Measurements from ENCODE around the gene SLC17A1. TPM values are rescaled to one million over a fixed set of nuclear protein-coding genes. Genes with fewer than 3 reads are reported as not detected.

Gene SLC17A1
- total and polyA plus RNA-seq, 2 of the 4 experiments (the other 2 are of a cell fraction), result not detected

- no peak overlapping the region for H2BK5ac ChIP-seq (ENCODE audit: low read depth, low read length, poor library complexity, severe bottlenecking)
- no peak overlapping the region for H3K4ac ChIP-seq (ENCODE audit: low read depth, low read length)
- no TSS peak for BruUV-seq (replicated peaks)
- dilution Hi-C loops (cut with HindIII; ENCODE audit: low sequenced_read_pairs, unreplicated experiment) (no loop called here), in situ Hi-C loops (cut with MboI; ENCODE audit: low sequenced_read_pairs) (no loop called here), intact Hi-C loops (cut with micrococcal nuclease) (no loop called here)
- H3K56ac ChIP-seq (ENCODE audit: extremely low read depth, insufficient read depth, low read length), result no peak overlapping the region
- H2BK15ac ChIP-seq (ENCODE audit: low read depth, low read length), result no peak overlapping the region
- no peak overlapping the region for H2AK5ac ChIP-seq (ENCODE audit: low read depth, low read length)
- no peak overlapping the region for H3K14ac ChIP-seq (replicated peaks; ENCODE audit: low read depth, low read length)
- TF ChIP-seq BHLHE40 (IDR thresholded peaks at IDR 0.05; ENCODE audit: low read depth, low read length) (no peak), CEBPB (IDR thresholded peaks at IDR 0.05; ENCODE audit: low read depth, low read length) (no peak), CHD1 (IDR thresholded peaks at IDR 0.05; ENCODE audit: low read depth, low read length) (no peak), SMC3 (IDR thresholded peaks at IDR 0.05; ENCODE audit: low read depth, low read length) (no peak), MAZ (IDR thresholded peaks at IDR 0.05; ENCODE audit: borderline replicate concordance, low read depth, low read length) (no peak), RFX5 (IDR thresholded peaks at IDR 0.05; ENCODE audit: low read depth, low read length) (no peak), NFE2L2 (IDR thresholded peaks at IDR 0.05; ENCODE audit: low read depth, low read length) (no peak), MAFK (IDR thresholded peaks at IDR 0.05; ENCODE audit: low read depth, low read length) (no peak), MXI1 (IDR thresholded peaks at IDR 0.05; ENCODE audit: borderline replicate concordance, low read depth, low read length) (no peak), CTCF (conservative IDR thresholded peaks at IDR 0.05; ENCODE audit: low read depth, low read length) (no peak), POLR2A (IDR thresholded peaks at IDR 0.05; ENCODE audit: low read depth, low read length) (no peak)
- TF ChIP-seq, protein P1, sequence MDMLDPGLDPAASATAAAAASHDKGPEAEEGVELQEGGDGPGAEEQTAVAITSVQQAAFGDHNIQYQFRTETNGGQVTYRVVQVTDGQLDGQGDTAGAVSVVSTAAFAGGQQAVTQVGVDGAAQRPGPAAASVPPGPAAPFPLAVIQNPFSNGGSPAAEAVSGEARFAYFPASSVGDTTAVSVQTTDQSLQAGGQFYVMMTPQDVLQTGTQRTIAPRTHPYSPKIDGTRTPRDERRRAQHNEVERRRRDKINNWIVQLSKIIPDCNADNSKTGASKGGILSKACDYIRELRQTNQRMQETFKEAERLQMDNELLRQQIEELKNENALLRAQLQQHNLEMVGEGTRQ (IDR thresholded peaks at IDR 0.05; ENCODE audit: low read depth, low read length), result no peak
- TF ChIP-seq, protein P2, sequence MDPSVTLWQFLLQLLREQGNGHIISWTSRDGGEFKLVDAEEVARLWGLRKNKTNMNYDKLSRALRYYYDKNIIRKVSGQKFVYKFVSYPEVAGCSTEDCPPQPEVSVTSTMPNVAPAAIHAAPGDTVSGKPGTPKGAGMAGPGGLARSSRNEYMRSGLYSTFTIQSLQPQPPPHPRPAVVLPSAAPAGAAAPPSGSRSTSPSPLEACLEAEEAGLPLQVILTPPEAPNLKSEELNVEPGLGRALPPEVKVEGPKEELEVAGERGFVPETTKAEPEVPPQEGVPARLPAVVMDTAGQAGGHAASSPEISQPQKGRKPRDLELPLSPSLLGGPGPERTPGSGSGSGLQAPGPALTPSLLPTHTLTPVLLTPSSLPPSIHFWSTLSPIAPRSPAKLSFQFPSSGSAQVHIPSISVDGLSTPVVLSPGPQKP (IDR thresholded peaks at IDR 0.05; ENCODE audit: borderline replicate concordance, low read depth, low read length), result no peak
- H4K20me1 ChIP-seq (ENCODE audit: insufficient read depth, low read length), result no peaks in the 10 kb centered on the region
- no peaks in the 10 kb centered on the region for H3K27me3 ChIP-seq (ENCODE audit: control insufficient read depth, insufficient read depth, low read length)
- H4K8ac ChIP-seq (ENCODE audit: low read depth in 2 of 2, low read length in 2 of 2), result no peak overlapping the region
- ChIA-PET POLR2A (ENCODE audit: unreplicated experiment) (no interaction called here), CTCF (no interaction called here)
- no peaks in the 10 kb centered on the region for H3K9me3 ChIP-seq (ENCODE audit: control insufficient read depth, insufficient read depth, low read length)
- H3K4me2 ChIP-seq (ENCODE audit: low read depth, low read length), result no peak overlapping the region
- no peak overlapping the region for H2BK20ac ChIP-seq (ENCODE audit: low read depth, low read length)
- no peak overlapping the region for H2BK120ac ChIP-seq (ENCODE audit: low read depth, low read length)
- no peaks in the 10 kb centered on the region for H3K79me1 ChIP-seq (ENCODE audit: low read depth in 1 of 2, low read length in 2 of 2)
- H3K4me1 ChIP-seq (ENCODE audit: control insufficient read depth, insufficient read depth, low read length), result no peaks in the 10 kb centered on the region
- no peak overlapping the region for H3K9ac ChIP-seq (ENCODE audit: low read depth, low read length)
- no peak for ATAC-seq (ENCODE audit: low read depth)
- no peak overlapping the region for H3K27ac ChIP-seq (ENCODE audit: insufficient read depth, low read length)
- WGBS, 2 experiments (ENCODE audit: extremely low coverage in 2 of 2, insufficient read length in 1 of 2), result no CpG with 5 or more reads among the region's 2 CpGs
- H4K91ac ChIP-seq (ENCODE audit: insufficient read depth, low read depth, low read length), result no peak overlapping the region
- no peak for DNase-seq
- H2AFZ ChIP-seq (replicated peaks; ENCODE audit: low read length, poor library complexity), result peak overlapping the region; percentile 29
- no peaks in the 10 kb centered on the region for H3K36me3 ChIP-seq (ENCODE audit: control insufficient read depth, insufficient read depth, low read length)
- no peak overlapping the region for H3K23ac ChIP-seq (ENCODE audit: low read depth, low read length)
- H3K9me1 ChIP-seq (ENCODE audit: insufficient read depth, low read length), result no peaks in the 10 kb centered on the region
- no peak overlapping the region for H4K5ac ChIP-seq (ENCODE audit: low read depth, low read length)
- H2AK9ac ChIP-seq (replicated peaks; ENCODE audit: low read depth, low read length, poor library complexity), result peak overlapping the region; percentile 13
- H3K18ac ChIP-seq (ENCODE audit: low read depth, low read length), result no peak overlapping the region
- no peak overlapping the region for H3K4me3 ChIP-seq (ENCODE audit: insufficient read depth, low read depth, low read length)
Measured at GRCh38 chr6:25816252-25816651, 15.6 kb downstream of the SLC17A1 start.
